ENCODE data around the gene NTN1. TPM values are rescaled to one million over a fixed set of nuclear protein-coding genes. Genes with fewer than 3 reads are reported as not detected.

Gene NTN1
- total RNA-seq, 1 donor from 2014 or later: 2.5 TPM

GRCh38 chr17:9286434-9286833 lies 265.1 kb downstream of the NTN1 start:
- Mint-ChIP-seq H3K4me3 (no peak overlapping the region), H3K36me3 (no peaks in the 10 kb centered on the region), H3K4me1 (peaks cover 5% of the 10 kb centered on the region), H3K27ac (no peak overlapping the region), H3K9me3 (no peaks in the 10 kb centered on the region), H3K27me3 (ENCODE audit: low read depth) (no peaks in the 10 kb centered on the region)
- TF ChIP-seq CTCF (IDR thresholded peaks at IDR 0.05; ENCODE audit: unreplicated experiment): no peak
- no peak for DNase-seq (ENCODE audit: low spot score in 2 of 2, unreplicated experiment in 2 of 2)

DNA sequence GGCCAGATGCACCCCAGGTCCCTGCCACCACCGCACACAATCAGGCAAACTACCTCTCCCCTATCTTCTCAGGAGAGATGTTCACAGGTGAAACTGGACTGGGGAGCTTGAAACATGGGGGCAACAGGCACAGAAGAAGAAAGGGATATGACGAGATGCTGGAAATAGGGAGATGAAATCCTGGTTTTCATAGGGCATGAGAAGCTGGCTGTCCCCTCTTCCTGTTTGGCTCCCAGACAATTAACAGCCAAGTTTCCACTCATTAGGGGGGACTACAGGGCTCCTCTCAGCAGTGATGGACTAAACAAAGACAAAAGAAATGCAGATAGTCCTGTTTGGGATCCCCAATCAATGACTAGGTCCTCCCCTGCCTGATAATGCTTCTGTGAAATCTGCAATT lies 266.0 kb downstream of the NTN1 start:
- Mint-ChIP-seq H3K27me3 (ENCODE audit: low read depth) (no peaks in the 10 kb centered on the region), H3K27ac (no peak overlapping the region), H3K36me3 (no peaks in the 10 kb centered on the region), H3K9me3 (no peaks in the 10 kb centered on the region), H3K4me3 (no peak overlapping the region), H3K4me1 (peaks cover 5% of the 10 kb centered on the region)
- no peak for TF ChIP-seq CTCF (IDR thresholded peaks at IDR 0.05; ENCODE audit: unreplicated experiment)
- no peak for DNase-seq (ENCODE audit: low spot score in 2 of 2, unreplicated experiment in 2 of 2)

DNA sequence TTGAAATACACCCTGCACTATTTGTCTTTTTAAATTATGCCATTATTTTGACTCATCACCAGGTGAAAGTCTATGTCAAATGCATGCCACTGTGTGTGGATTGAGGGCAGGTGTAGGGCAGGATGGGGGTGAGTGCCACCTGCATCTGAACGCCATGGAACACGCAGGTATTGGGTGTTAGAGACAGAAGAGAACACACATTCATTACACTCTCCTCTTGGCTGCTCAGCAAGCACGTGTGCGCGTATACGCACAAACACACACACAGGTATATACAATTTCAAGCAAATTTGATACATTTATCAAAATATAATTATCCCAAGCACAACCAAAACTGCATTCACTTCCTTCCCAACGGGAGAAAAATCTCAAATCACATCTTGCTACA lies 268.9 kb downstream of the NTN1 start:
- Mint-ChIP-seq H3K36me3 (no peaks in the 10 kb centered on the region), H3K4me3 (no peak overlapping the region), H3K4me1 (peaks cover 17% of the 10 kb centered on the region), H3K9me3 (no peaks in the 10 kb centered on the region), H3K27me3 (ENCODE audit: low read depth) (no peaks in the 10 kb centered on the region), H3K27ac (no peak overlapping the region)
- DNase-seq (ENCODE audit: low spot score in 2 of 2, unreplicated experiment in 2 of 2): no peak
- TF ChIP-seq CTCF (IDR thresholded peaks at IDR 0.05; ENCODE audit: unreplicated experiment): no peak

DNA sequence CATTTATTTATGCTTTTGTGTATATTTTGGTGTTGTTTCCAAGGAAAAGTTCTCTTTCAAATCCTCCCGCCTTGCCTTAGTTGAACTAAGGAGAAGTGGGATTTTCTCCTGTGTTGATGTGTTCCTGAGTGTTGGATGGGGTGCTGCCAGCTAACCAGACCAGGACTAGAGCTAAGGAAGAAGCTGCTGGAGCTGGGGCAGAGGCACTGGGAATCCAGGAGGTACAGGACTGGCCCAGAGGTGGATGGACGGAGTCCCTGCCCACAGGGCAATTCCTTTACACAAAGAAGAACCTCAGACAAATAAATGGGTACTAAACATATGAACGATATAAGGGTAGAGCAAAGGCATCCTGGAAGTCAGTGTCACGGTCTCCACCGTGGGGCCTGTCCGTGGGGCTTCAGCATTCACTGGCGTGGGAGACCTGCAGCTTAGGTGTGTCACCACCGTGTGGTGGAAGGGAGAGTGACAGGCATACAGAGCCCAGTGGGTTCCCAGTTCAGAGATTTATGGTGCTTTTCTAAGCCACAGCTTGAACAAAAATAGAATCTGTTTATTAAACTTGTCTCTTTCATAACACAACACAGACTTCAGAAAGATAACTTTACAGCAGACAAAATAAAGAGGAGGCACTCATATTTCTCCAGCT lies 270.7 kb downstream of the NTN1 start:
- Mint-ChIP-seq H3K4me1 (peaks cover 19% of the 10 kb centered on the region), H3K36me3 (no peaks in the 10 kb centered on the region), H3K27me3 (ENCODE audit: low read depth) (no peaks in the 10 kb centered on the region), H3K27ac (no peak overlapping the region), H3K4me3 (no peak overlapping the region), H3K9me3 (no peaks in the 10 kb centered on the region)
- DNase-seq (ENCODE audit: low spot score in 2 of 2, unreplicated experiment in 2 of 2): peak in 1 of 2 experiments; percentile 42
- peak; percentile 41 for TF ChIP-seq CTCF (IDR thresholded peaks at IDR 0.05; ENCODE audit: unreplicated experiment)

GRCh38 chr17:9292561-9292941 lies 271.2 kb downstream of the NTN1 start:
- H3K9me3 Mint-ChIP-seq: no peaks in the 10 kb centered on the region
- no peaks in the 10 kb centered on the region for H3K36me3 Mint-ChIP-seq
- no peak overlapping the region for H3K4me3 Mint-ChIP-seq
- DNase-seq (ENCODE audit: low spot score in 2 of 2, unreplicated experiment in 2 of 2): no peak
- H3K4me1 Mint-ChIP-seq: peaks cover 19% of the 10 kb centered on the region
- TF ChIP-seq CTCF (IDR thresholded peaks at IDR 0.05; ENCODE audit: unreplicated experiment): no peak
- H3K27me3 Mint-ChIP-seq (ENCODE audit: low read depth): no peaks in the 10 kb centered on the region
- H3K27ac Mint-ChIP-seq: no peak overlapping the region

Other genes with a start within 250 kb of the NTN1 start
- 3.0 to 4.4 TPM (median 4.0 TPM) in 3 replicates for gene MFSD6L, start 222.1 kb upstream of the NTN1 start, total RNA-seq
- gene PIK3R6, start 153.8 kb upstream of the NTN1 start, total RNA-seq: not detected in 3 replicates
- gene PIK3R5, start 55.8 kb upstream of the NTN1 start, total RNA-seq: 0.18 to 0.27 TPM (median 0.25 TPM) in 3 replicates